Gastrocnemius medialis (tissue), 4 donors: ENCODE data around the gene DUSP22.

ENCODE experiments used
- POLR2A ChIP-seq, 2 donors: fragments of 450-650 bp; IDR thresholded peaks; one replicate each; pipeline ENCODE4 v1.6.1; 2017; ENCODE audit warnings: antibody characterized with exemption in 2 of 2, mild to moderate bottlenecking in 2 of 2, moderate library complexity in 2 of 2
- TF ChIP-seq, protein P1 (sequence below), 5 experiments: fragments of 450-650 bp in 3 of 5; fragments of 200-600 bp in 2 of 5; sonication (generic) in 2 of 5; IDR thresholded peaks in 4 of 5; conservative IDR thresholded peaks in 1 of 5; 1 replicate in 4 of 5; 2 replicates in 1 of 5; pipeline ENCODE4 v1.5.1; 2016 to 2019; ENCODE audit warnings: antibody characterized with exemption in 5 of 5, mild to moderate bottlenecking in 3 of 5, moderate library complexity in 3 of 5

- TF ChIP-seq, protein P1, sequence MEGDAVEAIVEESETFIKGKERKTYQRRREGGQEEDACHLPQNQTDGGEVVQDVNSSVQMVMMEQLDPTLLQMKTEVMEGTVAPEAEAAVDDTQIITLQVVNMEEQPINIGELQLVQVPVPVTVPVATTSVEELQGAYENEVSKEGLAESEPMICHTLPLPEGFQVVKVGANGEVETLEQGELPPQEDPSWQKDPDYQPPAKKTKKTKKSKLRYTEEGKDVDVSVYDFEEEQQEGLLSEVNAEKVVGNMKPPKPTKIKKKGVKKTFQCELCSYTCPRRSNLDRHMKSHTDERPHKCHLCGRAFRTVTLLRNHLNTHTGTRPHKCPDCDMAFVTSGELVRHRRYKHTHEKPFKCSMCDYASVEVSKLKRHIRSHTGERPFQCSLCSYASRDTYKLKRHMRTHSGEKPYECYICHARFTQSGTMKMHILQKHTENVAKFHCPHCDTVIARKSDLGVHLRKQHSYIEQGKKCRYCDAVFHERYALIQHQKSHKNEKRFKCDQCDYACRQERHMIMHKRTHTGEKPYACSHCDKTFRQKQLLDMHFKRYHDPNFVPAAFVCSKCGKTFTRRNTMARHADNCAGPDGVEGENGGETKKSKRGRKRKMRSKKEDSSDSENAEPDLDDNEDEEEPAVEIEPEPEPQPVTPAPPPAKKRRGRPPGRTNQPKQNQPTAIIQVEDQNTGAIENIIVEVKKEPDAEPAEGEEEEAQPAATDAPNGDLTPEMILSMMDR (IDR thresholded peaks at IDR 0.05 in 4 of 5, conservative IDR thresholded peaks at IDR 0.05 in 1 of 5) = no peak
- TF ChIP-seq POLR2A (IDR thresholded peaks at IDR 0.05) = no peak
These were observed 105.8 kb downstream of the DUSP22 start for GRCh38 chr6:398065-398464.
